ENCODE results near the gene SLC12A3. TPM values are rescaled to one million over a fixed set of nuclear protein-coding genes. Genes with fewer than 3 reads are reported as not detected.

SLC12A3 gene
- total and polyA plus RNA-seq, 2 experiments from 2014 or later, result not detected

DNA sequence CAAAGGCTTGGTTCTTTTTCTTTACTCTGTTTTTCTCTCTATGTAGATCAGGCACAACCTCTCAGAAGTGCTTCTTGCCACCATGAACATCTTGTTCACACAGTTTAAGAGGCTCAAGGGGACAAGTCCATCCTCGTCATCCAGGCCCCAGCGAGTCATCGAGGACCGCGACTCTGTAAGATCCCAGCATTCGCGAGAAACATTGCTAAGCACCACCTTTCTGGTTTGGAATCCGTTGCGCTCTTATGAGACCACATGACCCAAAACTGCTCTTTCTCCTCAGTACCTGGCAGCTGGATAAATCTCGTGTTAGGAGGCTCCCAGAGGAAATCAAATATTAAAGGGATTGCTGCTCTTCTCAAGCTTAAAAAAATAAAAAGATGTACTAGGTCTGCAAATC is 23.3 kb upstream of the SLC12A3 start:
- H3K4me1 ChIP-seq (ENCODE audit: low read depth), result no peaks in the 10 kb centered on the region
- TF ChIP-seq, protein P1, sequence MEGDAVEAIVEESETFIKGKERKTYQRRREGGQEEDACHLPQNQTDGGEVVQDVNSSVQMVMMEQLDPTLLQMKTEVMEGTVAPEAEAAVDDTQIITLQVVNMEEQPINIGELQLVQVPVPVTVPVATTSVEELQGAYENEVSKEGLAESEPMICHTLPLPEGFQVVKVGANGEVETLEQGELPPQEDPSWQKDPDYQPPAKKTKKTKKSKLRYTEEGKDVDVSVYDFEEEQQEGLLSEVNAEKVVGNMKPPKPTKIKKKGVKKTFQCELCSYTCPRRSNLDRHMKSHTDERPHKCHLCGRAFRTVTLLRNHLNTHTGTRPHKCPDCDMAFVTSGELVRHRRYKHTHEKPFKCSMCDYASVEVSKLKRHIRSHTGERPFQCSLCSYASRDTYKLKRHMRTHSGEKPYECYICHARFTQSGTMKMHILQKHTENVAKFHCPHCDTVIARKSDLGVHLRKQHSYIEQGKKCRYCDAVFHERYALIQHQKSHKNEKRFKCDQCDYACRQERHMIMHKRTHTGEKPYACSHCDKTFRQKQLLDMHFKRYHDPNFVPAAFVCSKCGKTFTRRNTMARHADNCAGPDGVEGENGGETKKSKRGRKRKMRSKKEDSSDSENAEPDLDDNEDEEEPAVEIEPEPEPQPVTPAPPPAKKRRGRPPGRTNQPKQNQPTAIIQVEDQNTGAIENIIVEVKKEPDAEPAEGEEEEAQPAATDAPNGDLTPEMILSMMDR (IDR thresholded peaks at IDR 0.05; ENCODE audit: low read depth, low read length), result no peak
- H3K36me3 ChIP-seq, result peaks cover 42% of the 10 kb centered on the region
- H3K4me3 ChIP-seq, result no peak overlapping the region
- no peaks in the 10 kb centered on the region for H3K9me3 ChIP-seq (ENCODE audit: low read depth)
- no peak for DNase-seq (ENCODE audit: low read depth in 1 of 2, low spot score in 1 of 2)
- H3K27ac ChIP-seq, result no peak overlapping the region
- no peaks in the 10 kb centered on the region for H3K27me3 ChIP-seq

DNA sequence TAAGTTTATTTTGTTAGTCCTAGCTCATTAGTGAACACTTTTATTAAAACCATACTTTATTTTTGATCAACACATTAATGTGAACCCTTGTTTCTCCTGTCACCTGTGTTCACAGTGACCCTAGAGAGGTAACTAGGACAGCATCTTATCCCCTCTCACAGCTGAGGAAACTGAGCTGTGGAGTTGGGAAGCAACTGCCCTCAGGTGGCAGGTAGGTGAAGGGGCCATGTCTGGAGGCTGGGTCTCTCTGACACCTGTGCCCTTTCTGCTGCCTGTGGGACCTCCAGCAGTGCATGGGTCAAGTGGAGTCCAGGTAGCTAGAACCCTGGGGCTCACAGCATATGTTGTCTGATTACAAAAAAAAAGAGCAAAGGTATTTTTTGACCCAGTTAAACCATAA is 22.9 kb upstream of the SLC12A3 start:
- Histone ChIP-seq H3K4me3 (no peak overlapping the region), H3K27me3 (no peaks in the 10 kb centered on the region), H3K4me1 (ENCODE audit: low read depth) (no peaks in the 10 kb centered on the region), H3K9me3 (ENCODE audit: low read depth) (no peaks in the 10 kb centered on the region), H3K27ac (no peak overlapping the region), H3K36me3 (peaks cover 40% of the 10 kb centered on the region)
- no peak for DNase-seq (ENCODE audit: low read depth in 1 of 2, low spot score in 1 of 2)
- TF ChIP-seq, protein P1 (IDR thresholded peaks at IDR 0.05; ENCODE audit: low read depth, low read length), result no peak

DNA sequence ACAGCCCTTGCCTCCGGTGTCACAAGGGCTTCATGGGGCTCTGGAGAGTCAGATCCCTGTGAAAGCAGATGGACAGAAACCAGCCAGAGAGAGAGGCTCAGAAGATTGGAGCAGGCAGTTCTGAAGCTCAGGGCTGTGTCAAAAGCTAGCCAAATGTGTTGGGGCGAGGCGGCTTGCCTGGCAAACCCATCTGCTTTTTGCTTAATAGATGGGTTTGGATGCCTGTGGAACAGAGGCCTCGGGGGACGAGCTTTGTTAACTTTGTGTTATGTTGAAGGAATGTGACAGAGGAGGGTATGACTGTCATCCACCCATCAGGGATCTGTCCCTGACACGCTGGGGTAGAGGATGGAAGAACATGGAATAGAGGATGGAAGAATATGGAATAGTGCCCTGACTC is 21.0 kb upstream of the SLC12A3 start:
- H3K27ac ChIP-seq, result no peak overlapping the region
- TF ChIP-seq, protein P1 (IDR thresholded peaks at IDR 0.05; ENCODE audit: low read depth, low read length), result no peak
- no peaks in the 10 kb centered on the region for H3K4me1 ChIP-seq (ENCODE audit: low read depth)
- no peak for DNase-seq (ENCODE audit: low read depth in 1 of 2, low spot score in 1 of 2)
- H3K4me3 ChIP-seq, result no peak overlapping the region
- H3K36me3 ChIP-seq, result peaks cover 35% of the 10 kb centered on the region
- no peaks in the 10 kb centered on the region for H3K27me3 ChIP-seq
- H3K9me3 ChIP-seq (ENCODE audit: low read depth), result no peaks in the 10 kb centered on the region

DNA sequence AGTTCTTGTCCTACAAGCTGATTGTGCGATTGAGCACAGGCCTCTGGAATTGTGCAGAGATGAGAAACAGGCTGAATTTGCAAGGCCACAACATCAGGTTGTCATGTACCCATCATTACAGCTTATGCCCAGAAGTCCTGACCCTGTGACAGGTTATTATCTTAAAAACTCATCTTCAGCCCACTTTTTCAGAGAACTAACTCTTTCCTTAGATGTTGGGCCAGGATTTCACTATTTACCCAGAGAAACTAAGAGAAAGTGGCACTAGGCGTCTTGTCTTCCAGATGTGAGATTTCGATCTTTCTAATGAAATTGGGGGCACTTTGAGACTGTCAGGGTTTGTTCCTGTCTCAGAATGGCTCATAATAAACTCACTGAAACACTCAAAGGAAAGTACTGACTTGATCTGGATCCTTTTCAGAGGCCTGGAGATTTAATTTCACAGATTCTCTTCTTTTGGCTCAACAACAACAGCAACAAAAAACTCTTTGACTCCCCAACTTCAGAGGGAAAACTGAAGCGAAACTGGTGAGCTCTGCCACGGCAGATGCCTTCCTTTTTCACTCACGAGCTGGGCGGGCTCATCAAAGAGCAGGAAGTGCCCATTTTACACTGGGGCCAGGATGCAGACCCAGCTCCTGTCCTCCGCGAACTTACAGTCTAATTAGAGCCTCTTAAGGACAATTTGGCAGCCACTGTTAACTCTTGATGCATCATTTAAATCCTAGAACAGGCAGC is 17.7 kb upstream of the SLC12A3 start:
- Histone ChIP-seq H3K4me1 (ENCODE audit: low read depth) (no peaks in the 10 kb centered on the region), H3K9me3 (ENCODE audit: low read depth) (no peaks in the 10 kb centered on the region), H3K4me3 (no peak overlapping the region), H3K27me3 (no peaks in the 10 kb centered on the region), H3K36me3 (peaks cover 24% of the 10 kb centered on the region), H3K27ac (peak overlapping the region; percentile 41)
- no peak for DNase-seq (ENCODE audit: low read depth in 1 of 2, low spot score in 1 of 2)
- TF ChIP-seq, protein P1 (IDR thresholded peaks at IDR 0.05; ENCODE audit: low read depth, low read length), result no peak

DNA sequence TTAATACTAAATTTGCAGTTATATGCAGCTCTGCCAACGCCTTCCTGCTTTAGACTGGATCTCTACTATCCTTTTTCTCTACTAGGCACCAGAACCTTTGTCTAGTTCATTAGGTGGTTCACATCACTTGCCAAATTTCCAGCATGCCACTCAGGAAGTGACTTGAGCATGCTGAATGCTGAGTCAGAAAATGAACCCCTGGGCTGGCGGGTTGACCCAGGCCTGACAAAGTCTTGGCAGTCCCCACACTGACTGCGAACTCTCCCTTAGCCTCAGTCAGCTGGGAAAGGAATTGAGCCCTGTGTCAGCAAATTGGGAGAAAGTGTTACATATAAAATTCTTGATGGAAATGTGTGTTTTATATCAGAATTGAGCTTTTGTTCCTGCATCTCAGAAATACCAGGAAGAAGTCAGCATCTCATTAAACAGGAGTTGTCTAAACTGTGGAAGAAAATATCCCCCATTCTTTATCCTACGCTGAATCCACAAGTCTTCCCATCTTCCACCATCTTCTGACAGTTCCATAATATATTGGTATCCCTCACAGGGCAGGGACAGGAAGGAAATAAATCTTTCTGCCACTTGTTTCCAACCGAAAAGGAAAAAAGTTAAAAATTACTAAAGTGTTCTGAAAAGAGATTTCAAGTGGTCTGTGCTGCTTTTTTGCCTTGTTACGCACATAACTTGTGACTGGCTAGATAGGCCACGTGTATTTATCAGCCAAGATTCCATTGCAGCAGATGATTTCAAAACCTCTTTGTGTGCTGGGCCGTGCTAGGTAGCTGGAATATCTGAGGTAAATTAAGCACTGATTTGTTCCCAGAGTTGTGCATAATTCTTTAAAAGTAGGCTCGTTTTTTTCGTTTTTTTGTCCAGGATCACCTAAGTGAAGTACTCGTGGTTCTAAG is 16.7 kb upstream of the SLC12A3 start:
- peak in 1 of 2 donors; percentile 75 for DNase-seq (ENCODE audit: low read depth in 1 of 2, low spot score in 1 of 2)
- H3K27ac ChIP-seq, result peak overlapping the region; percentile 41
- TF ChIP-seq, protein P1 (IDR thresholded peaks at IDR 0.05; ENCODE audit: low read depth, low read length), result no peak

More for the DNA sequence above, 16.7 kb upstream of the SLC12A3 start:
- H3K4me1 ChIP-seq (ENCODE audit: low read depth), result no peaks in the 10 kb centered on the region
- peaks cover 16% of the 10 kb centered on the region for H3K36me3 ChIP-seq
- H3K27me3 ChIP-seq, result no peaks in the 10 kb centered on the region
- H3K9me3 ChIP-seq (ENCODE audit: low read depth), result no peaks in the 10 kb centered on the region
- H3K4me3 ChIP-seq, result no peak overlapping the region
